ENCODE measurements around the gene ZBTB3. TPM values are rescaled to one million over a fixed set of nuclear protein-coding genes. Genes with fewer than 3 reads are reported as not detected.
A peak's percentile ranks its signal among the peaks of the same experiment; 100 is the strongest.

The ZBTB3 gene
- total RNA-seq, 1 donor from 2014 or later: 11.2 TPM

GRCh38 chr11:62777389-62777788, 23.4 kb upstream of the ZBTB3 start:
- Mint-ChIP-seq H3K36me3 (ENCODE audit: low read depth, unreplicated experiment) (peaks cover 13% of the 10 kb centered on the region), H3K27ac (ENCODE audit: unreplicated experiment) (no peak overlapping the region), H3K4me1 (ENCODE audit: low read depth, unreplicated experiment) (peaks cover 4% of the 10 kb centered on the region), H3K9me3 (ENCODE audit: unreplicated experiment) (no peaks in the 10 kb centered on the region), H3K27me3 (ENCODE audit: low read depth, unreplicated experiment) (no peaks in the 10 kb centered on the region), H3K4me3 (ENCODE audit: unreplicated experiment) (no peak overlapping the region)
- Histone ChIP-seq H3K27me3 (ENCODE audit: insufficient read depth, low read length) (no peaks in the 10 kb centered on the region), H3K4me2 (ENCODE audit: low read length) (no peak overlapping the region), H3K36me3 (ENCODE audit: insufficient read depth, low read length) (peaks cover 15% of the 10 kb centered on the region), H3K9ac (ENCODE audit: low read length) (no peak overlapping the region), H3K4me3 (ENCODE audit: insufficient read depth, low read depth, low read length) (no peak overlapping the region), H2AFZ (ENCODE audit: low read depth, low read length) (no peak overlapping the region), H3K79me2 (ENCODE audit: insufficient read depth, low read length) (peaks cover 8% of the 10 kb centered on the region), H4K20me1 (ENCODE audit: insufficient read depth, low read length) (no peaks in the 10 kb centered on the region), H3K27ac (ENCODE audit: low read depth, low read length) (no peak overlapping the region), H3K9me3 (ENCODE audit: insufficient read depth, low read depth, low read length) (no peaks in the 10 kb centered on the region), H3K4me1 (ENCODE audit: insufficient read depth, low read length) (no peaks in the 10 kb centered on the region)
- DNase-seq (ENCODE audit: low read depth): no peak
- no peak for FAIRE-seq
- TF ChIP-seq, protein P1, sequence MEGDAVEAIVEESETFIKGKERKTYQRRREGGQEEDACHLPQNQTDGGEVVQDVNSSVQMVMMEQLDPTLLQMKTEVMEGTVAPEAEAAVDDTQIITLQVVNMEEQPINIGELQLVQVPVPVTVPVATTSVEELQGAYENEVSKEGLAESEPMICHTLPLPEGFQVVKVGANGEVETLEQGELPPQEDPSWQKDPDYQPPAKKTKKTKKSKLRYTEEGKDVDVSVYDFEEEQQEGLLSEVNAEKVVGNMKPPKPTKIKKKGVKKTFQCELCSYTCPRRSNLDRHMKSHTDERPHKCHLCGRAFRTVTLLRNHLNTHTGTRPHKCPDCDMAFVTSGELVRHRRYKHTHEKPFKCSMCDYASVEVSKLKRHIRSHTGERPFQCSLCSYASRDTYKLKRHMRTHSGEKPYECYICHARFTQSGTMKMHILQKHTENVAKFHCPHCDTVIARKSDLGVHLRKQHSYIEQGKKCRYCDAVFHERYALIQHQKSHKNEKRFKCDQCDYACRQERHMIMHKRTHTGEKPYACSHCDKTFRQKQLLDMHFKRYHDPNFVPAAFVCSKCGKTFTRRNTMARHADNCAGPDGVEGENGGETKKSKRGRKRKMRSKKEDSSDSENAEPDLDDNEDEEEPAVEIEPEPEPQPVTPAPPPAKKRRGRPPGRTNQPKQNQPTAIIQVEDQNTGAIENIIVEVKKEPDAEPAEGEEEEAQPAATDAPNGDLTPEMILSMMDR (IDR thresholded peaks at IDR 0.05; ENCODE audit: insufficient read depth, low read depth, low read length): no peak
- no peak for TF ChIP-seq EZH2 (IDR thresholded peaks at IDR 0.05; ENCODE audit: insufficient read depth, low read length)

- no peak overlapping the region for H2AFZ ChIP-seq (ENCODE audit: low read depth, low read length)
- no peak overlapping the region for H3K9ac ChIP-seq (ENCODE audit: low read length)
- peaks cover 15% of the 10 kb centered on the region for H3K36me3 ChIP-seq (ENCODE audit: insufficient read depth, low read length)
- no peak overlapping the region for H3K4me2 ChIP-seq (ENCODE audit: low read length)
- Mint-ChIP-seq H3K9me3 (ENCODE audit: unreplicated experiment) (no peaks in the 10 kb centered on the region), H3K4me1 (ENCODE audit: low read depth, unreplicated experiment) (peaks cover 9% of the 10 kb centered on the region), H3K4me3 (ENCODE audit: unreplicated experiment) (no peak overlapping the region), H3K36me3 (ENCODE audit: low read depth, unreplicated experiment) (peaks cover 9% of the 10 kb centered on the region), H3K27me3 (ENCODE audit: low read depth, unreplicated experiment) (no peaks in the 10 kb centered on the region), H3K27ac (ENCODE audit: unreplicated experiment) (no peak overlapping the region)
- no peak for TF ChIP-seq EZH2 (IDR thresholded peaks at IDR 0.05; ENCODE audit: insufficient read depth, low read length)
- TF ChIP-seq, protein P1 (IDR thresholded peaks at IDR 0.05; ENCODE audit: insufficient read depth, low read depth, low read length): no peak
- FAIRE-seq: no peak
- H3K4me1 ChIP-seq (ENCODE audit: insufficient read depth, low read length): peaks cover 9% of the 10 kb centered on the region
- no peak for DNase-seq (ENCODE audit: low read depth)
- no peaks in the 10 kb centered on the region for H3K27me3 ChIP-seq (ENCODE audit: insufficient read depth, low read length)
- H3K4me3 ChIP-seq (ENCODE audit: insufficient read depth, low read depth, low read length): no peak overlapping the region
- H4K20me1 ChIP-seq (ENCODE audit: insufficient read depth, low read length): no peaks in the 10 kb centered on the region
- H3K9me3 ChIP-seq (ENCODE audit: insufficient read depth, low read depth, low read length): no peaks in the 10 kb centered on the region
- H3K27ac ChIP-seq (ENCODE audit: low read depth, low read length): no peak overlapping the region
- peaks cover 18% of the 10 kb centered on the region for H3K79me2 ChIP-seq (ENCODE audit: insufficient read depth, low read length)
These were observed 21.7 kb upstream of the ZBTB3 start for GRCh38 chr11:62775646-62776045.

DNA sequence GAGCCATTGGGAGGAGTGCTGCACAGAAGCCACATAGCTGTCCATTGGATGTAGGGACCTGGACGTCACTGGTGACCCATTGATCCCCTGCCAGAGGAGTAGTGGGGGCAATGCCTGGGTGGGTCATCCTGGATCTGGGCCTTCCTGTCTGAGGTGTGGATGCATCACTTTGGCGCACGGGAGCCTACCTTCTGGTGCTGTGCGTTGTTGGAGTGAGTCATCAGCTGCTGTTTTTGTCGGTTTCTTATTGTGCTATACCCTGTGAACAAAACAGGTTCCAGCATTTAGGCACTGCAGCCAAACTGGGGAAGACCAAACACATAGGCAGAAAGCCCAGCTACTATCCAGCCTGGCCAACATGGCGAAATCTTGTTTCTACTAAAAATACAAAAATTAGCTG, 20.4 kb upstream of the ZBTB3 start:
- H3K4me1 Mint-ChIP-seq (ENCODE audit: low read depth, unreplicated experiment): peaks cover 11% of the 10 kb centered on the region
- Histone ChIP-seq H3K9me3 (ENCODE audit: insufficient read depth, low read depth, low read length) (no peaks in the 10 kb centered on the region), H3K4me3 (ENCODE audit: insufficient read depth, low read depth, low read length) (no peak overlapping the region), H3K4me2 (ENCODE audit: low read length) (no peak overlapping the region), H4K20me1 (ENCODE audit: insufficient read depth, low read length) (no peaks in the 10 kb centered on the region), H3K9ac (ENCODE audit: low read length) (no peak overlapping the region), H3K27me3 (ENCODE audit: insufficient read depth, low read length) (no peaks in the 10 kb centered on the region), H3K27ac (ENCODE audit: low read depth, low read length) (no peak overlapping the region), H3K4me1 (ENCODE audit: insufficient read depth, low read length) (peaks cover 12% of the 10 kb centered on the region), H3K36me3 (ENCODE audit: insufficient read depth, low read length) (peaks cover 15% of the 10 kb centered on the region), H3K79me2 (ENCODE audit: insufficient read depth, low read length) (peaks cover 18% of the 10 kb centered on the region), H2AFZ (ENCODE audit: low read depth, low read length) (no peak overlapping the region)
- DNase-seq (ENCODE audit: low read depth) (no peak), FAIRE-seq (no peak)
- H3K27ac Mint-ChIP-seq (ENCODE audit: unreplicated experiment): peak overlapping the region; percentile 12
- no peaks in the 10 kb centered on the region for H3K27me3 Mint-ChIP-seq (ENCODE audit: low read depth, unreplicated experiment)
- no peaks in the 10 kb centered on the region for H3K9me3 Mint-ChIP-seq (ENCODE audit: unreplicated experiment)
- TF ChIP-seq, protein P1 (IDR thresholded peaks at IDR 0.05; ENCODE audit: insufficient read depth, low read depth, low read length): no peak
- no peak for TF ChIP-seq EZH2 (IDR thresholded peaks at IDR 0.05; ENCODE audit: insufficient read depth, low read length)
- H3K4me3 Mint-ChIP-seq (ENCODE audit: unreplicated experiment): no peak overlapping the region
- peaks cover 9% of the 10 kb centered on the region for H3K36me3 Mint-ChIP-seq (ENCODE audit: low read depth, unreplicated experiment)
